IPS-18c (cell line): ENCODE data around the gene CNTN3.
A peak's percentile ranks its signal among the peaks of the same experiment; 100 is the strongest.

Experiments used
- H3K4me3 ChIP-seq: 2 replicates; pipeline ENCODE4 v1.7.0; 2013; ENCODE audit warnings: low read depth, mild to moderate bottlenecking, low read length, moderate library complexity; ENCODE audit not compliant: insufficient read depth
- H3K9me3 ChIP-seq: one replicate; pipeline ENCODE4 v1.6.1; 2013; ENCODE audit warnings: mild to moderate bottlenecking, low read length, moderate library complexity; ENCODE audit not compliant: control insufficient read depth, insufficient read depth

CNTN3 gene

GRCh38 chr3:74614107-74614967 lies at the start of gene CNTN3:
CNTN3 (minus strand) TSS chr3:74614659; CDS start chr3:74521112, 93,547 bp downstream.
- H3K9me3 ChIP-seq, result no peaks in the 10 kb centered on the region
- H3K4me3 ChIP-seq, result peak within 1 kb of the TSS; percentile 41; the same call in 1 of the 2 replicates

GRCh38 chr3:74663178-74663577 lies 48.7 kb upstream of the CNTN3 start:
- Histone ChIP-seq H3K4me3 (no peak overlapping the region), H3K9me3 (no peaks in the 10 kb centered on the region)

- Histone ChIP-seq H3K4me3 (no peak overlapping the region), H3K9me3 (no peaks in the 10 kb centered on the region)
Measured at GRCh38 chr3:74661672-74662071, 47.2 kb upstream of the CNTN3 start.

- no peaks in the 10 kb centered on the region for H3K9me3 ChIP-seq
- no peak overlapping the region for H3K4me3 ChIP-seq
Measured at GRCh38 chr3:74651885-74652284, 37.4 kb upstream of the CNTN3 start.

GRCh38 chr3:74651292-74651691 lies 36.8 kb upstream of the CNTN3 start:
- Histone ChIP-seq H3K4me3 (no peak overlapping the region), H3K9me3 (no peaks in the 10 kb centered on the region)

GRCh38 chr3:74648107-74648506 lies 33.6 kb upstream of the CNTN3 start:
- Histone ChIP-seq H3K9me3 (no peaks in the 10 kb centered on the region), H3K4me3 (no peak overlapping the region)

GRCh38 chr3:74646094-74646493 lies 31.6 kb upstream of the CNTN3 start:
- Histone ChIP-seq H3K9me3 (no peaks in the 10 kb centered on the region), H3K4me3 (no peak overlapping the region)

- no peak overlapping the region for H3K4me3 ChIP-seq
- H3K9me3 ChIP-seq, result no peaks in the 10 kb centered on the region
Measured at GRCh38 chr3:74643636-74644035, 29.2 kb upstream of the CNTN3 start.

GRCh38 chr3:74642876-74643275 lies 28.4 kb upstream of the CNTN3 start:
- Histone ChIP-seq H3K9me3 (no peaks in the 10 kb centered on the region), H3K4me3 (no peak overlapping the region)

GRCh38 chr3:74640211-74640610 lies 25.8 kb upstream of the CNTN3 start:
- no peaks in the 10 kb centered on the region for H3K9me3 ChIP-seq
- no peak overlapping the region for H3K4me3 ChIP-seq

GRCh38 chr3:74639681-74640080 lies 25.2 kb upstream of the CNTN3 start:
- no peak overlapping the region for H3K4me3 ChIP-seq
- H3K9me3 ChIP-seq, result no peaks in the 10 kb centered on the region

GRCh38 chr3:74636981-74637380 lies 22.5 kb upstream of the CNTN3 start:
- no peak overlapping the region for H3K4me3 ChIP-seq
- H3K9me3 ChIP-seq, result no peaks in the 10 kb centered on the region

- H3K9me3 ChIP-seq, result no peaks in the 10 kb centered on the region
- H3K4me3 ChIP-seq, result no peak overlapping the region
Measured at GRCh38 chr3:74633021-74633420, 18.6 kb upstream of the CNTN3 start.

GRCh38 chr3:74631351-74632140 lies 17.1 kb upstream of the CNTN3 start:
- Histone ChIP-seq H3K9me3 (no peaks in the 10 kb centered on the region), H3K4me3 (no peak overlapping the region)

GRCh38 chr3:74630602-74631001 lies 16.1 kb upstream of the CNTN3 start:
- Histone ChIP-seq H3K9me3 (no peaks in the 10 kb centered on the region), H3K4me3 (no peak overlapping the region)

- Histone ChIP-seq H3K4me3 (no peak overlapping the region), H3K9me3 (no peaks in the 10 kb centered on the region)
Measured at GRCh38 chr3:74626011-74626410, 11.6 kb upstream of the CNTN3 start.

GRCh38 chr3:74624301-74624700 lies 9.8 kb upstream of the CNTN3 start:
- H3K4me3 ChIP-seq, result no peak overlapping the region
- no peaks in the 10 kb centered on the region for H3K9me3 ChIP-seq

GRCh38 chr3:74623261-74623836 lies 8.9 kb upstream of the CNTN3 start:
- H3K9me3 ChIP-seq, result no peaks in the 10 kb centered on the region
- H3K4me3 ChIP-seq, result no peak overlapping the region
